HL-60 (cell line): Measurements from ENCODE around the gene ZNF462.

Experiments used
- DNase-seq, 2 experiments: peaks; one replicate each; pipeline ENCODE4 v3.0.0-alpha.2; 2010 to 2020; ENCODE audit warnings: low read depth in 1 of 2, low spot score in 1 of 2
- H3K27ac ChIP-seq: fragments of 250-450 bp; sonication (Bioruptor Pico); replicated peaks from 2 replicates; pipeline ENCODE4 v1.5.1; 2020; ENCODE audit warnings: mild to moderate bottlenecking, moderate library complexity
- H3K27me3 ChIP-seq: fragments of 250-450 bp; sonication (Bioruptor Pico); 2 replicates; pipeline ENCODE4 v1.5.1; 2021; ENCODE audit warnings: mild to moderate bottlenecking, moderate library complexity; ENCODE audit not compliant: insufficient read depth, poor library complexity, severe bottlenecking
- H3K4me3 ChIP-seq: replicated peaks from 2 replicates; pipeline ENCODE4 v1.5.1; 2011; ENCODE audit warnings: mild to moderate bottlenecking, control low read depth, low read length; ENCODE audit not compliant: insufficient read depth
- GABPA ChIP-seq: IDR thresholded peaks from 2 replicates; pipeline ENCODE4 v1.6.1; 2012; ENCODE audit warnings: low read depth
- POLR2AphosphoS5 ChIP-seq: IDR thresholded peaks from 2 replicates; pipeline ENCODE4 v1.6.1; 2012; ENCODE audit warnings: low read depth
- SPI1 ChIP-seq: IDR thresholded peaks from 2 replicates; pipeline ENCODE4 v1.6.1; 2012; ENCODE audit warnings: low read depth, mild to moderate bottlenecking, borderline replicate concordance
- TF ChIP-seq, protein P1 (sequence below): IDR thresholded peaks from 2 replicates; pipeline ENCODE4 v1.6.1; 2012; ENCODE audit warnings: low read depth; ENCODE audit not compliant: insufficient replicate concordance
- TF ChIP-seq, protein P2 (sequence below): IDR thresholded peaks from one replicate; pipeline ENCODE4 v1.5.1; 2011; ENCODE audit warnings: low read length, control low read depth, inconsistent platforms; ENCODE audit not compliant: insufficient read depth

The ZNF462 gene

DNA sequence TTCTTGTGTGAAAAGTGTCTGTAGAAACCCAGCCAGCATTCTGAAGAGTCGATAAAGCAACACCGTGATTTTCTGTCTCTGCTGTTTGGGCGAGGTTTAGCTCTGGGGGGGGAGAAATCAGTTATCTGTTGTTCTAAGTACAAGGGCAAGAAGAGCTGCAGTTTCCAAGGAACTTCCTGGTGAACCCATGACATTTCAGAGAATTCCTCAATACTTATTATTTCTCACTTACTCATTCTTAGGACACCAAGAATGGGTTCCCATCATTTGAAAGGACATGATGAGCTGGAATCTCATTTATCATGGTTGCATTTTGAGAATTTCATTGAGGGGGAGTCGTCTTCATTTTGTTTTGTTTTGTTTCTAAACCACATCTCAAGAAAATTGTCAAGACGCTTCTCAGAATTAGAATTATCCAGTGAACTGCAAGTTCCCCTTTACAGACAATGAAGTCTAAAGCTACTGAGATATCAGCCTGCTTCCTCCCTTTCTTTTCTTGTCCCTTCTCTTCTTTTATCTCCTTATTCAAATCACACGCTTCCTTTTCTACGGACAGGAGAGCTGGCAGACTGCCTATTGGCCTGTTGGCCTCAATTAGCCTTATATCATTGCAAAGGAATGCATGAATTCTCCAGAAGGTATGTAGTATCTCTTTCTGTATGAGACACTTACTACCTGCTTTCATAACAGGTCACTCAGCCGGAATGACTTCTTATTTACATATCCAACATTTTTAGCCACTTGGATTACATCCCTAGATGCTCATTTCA is 53.7 kb downstream of the ZNF462 start:
- H3K27ac ChIP-seq = no peak overlapping the region
- DNase-seq = no peak
- H3K4me3 ChIP-seq = no peak overlapping the region
- no peaks in the 10 kb centered on the region for H3K27me3 ChIP-seq
- TF ChIP-seq, protein P1, sequence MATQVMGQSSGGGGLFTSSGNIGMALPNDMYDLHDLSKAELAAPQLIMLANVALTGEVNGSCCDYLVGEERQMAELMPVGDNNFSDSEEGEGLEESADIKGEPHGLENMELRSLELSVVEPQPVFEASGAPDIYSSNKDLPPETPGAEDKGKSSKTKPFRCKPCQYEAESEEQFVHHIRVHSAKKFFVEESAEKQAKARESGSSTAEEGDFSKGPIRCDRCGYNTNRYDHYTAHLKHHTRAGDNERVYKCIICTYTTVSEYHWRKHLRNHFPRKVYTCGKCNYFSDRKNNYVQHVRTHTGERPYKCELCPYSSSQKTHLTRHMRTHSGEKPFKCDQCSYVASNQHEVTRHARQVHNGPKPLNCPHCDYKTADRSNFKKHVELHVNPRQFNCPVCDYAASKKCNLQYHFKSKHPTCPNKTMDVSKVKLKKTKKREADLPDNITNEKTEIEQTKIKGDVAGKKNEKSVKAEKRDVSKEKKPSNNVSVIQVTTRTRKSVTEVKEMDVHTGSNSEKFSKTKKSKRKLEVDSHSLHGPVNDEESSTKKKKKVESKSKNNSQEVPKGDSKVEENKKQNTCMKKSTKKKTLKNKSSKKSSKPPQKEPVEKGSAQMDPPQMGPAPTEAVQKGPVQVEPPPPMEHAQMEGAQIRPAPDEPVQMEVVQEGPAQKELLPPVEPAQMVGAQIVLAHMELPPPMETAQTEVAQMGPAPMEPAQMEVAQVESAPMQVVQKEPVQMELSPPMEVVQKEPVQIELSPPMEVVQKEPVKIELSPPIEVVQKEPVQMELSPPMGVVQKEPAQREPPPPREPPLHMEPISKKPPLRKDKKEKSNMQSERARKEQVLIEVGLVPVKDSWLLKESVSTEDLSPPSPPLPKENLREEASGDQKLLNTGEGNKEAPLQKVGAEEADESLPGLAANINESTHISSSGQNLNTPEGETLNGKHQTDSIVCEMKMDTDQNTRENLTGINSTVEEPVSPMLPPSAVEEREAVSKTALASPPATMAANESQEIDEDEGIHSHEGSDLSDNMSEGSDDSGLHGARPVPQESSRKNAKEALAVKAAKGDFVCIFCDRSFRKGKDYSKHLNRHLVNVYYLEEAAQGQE = no peak
- TF ChIP-seq SPI1 (no peak), POLR2AphosphoS5 (no peak), GABPA (no peak)
- TF ChIP-seq, protein P2, sequence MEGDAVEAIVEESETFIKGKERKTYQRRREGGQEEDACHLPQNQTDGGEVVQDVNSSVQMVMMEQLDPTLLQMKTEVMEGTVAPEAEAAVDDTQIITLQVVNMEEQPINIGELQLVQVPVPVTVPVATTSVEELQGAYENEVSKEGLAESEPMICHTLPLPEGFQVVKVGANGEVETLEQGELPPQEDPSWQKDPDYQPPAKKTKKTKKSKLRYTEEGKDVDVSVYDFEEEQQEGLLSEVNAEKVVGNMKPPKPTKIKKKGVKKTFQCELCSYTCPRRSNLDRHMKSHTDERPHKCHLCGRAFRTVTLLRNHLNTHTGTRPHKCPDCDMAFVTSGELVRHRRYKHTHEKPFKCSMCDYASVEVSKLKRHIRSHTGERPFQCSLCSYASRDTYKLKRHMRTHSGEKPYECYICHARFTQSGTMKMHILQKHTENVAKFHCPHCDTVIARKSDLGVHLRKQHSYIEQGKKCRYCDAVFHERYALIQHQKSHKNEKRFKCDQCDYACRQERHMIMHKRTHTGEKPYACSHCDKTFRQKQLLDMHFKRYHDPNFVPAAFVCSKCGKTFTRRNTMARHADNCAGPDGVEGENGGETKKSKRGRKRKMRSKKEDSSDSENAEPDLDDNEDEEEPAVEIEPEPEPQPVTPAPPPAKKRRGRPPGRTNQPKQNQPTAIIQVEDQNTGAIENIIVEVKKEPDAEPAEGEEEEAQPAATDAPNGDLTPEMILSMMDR = no peak

DNA sequence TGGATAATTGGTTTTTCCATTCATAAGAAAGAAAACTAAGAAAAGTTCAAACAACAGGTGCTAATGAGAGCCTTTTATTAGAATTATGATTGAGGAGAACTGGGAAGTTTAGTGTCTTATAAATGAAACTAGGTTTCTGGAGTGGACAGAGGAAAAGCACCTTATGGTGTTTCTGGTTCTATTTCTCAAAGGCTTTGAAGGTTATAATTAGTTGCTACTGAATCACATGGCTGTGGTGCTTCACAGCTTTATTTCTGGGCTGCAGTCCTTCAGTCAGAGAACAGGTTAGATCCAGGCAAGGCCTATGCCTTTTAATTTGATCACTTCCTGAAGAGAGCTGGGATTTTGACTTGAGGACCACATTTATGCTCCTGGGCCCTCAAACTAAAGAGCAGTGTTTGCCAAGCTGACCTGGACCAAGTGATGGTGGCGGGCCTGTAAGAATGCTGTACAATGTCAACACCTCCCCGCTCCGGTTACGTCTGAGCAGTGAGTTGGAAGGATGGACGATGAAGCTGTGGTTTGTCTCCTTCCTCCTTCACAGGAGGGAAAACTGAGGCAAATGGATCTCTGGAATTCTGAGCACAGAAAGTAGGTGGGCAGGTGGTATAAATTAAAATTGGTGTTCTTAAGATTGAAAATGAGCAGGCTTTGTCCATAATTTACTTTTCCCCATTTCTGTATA is 56.0 kb downstream of the ZNF462 start:
- no peaks in the 10 kb centered on the region for H3K27me3 ChIP-seq
- no peak overlapping the region for H3K27ac ChIP-seq
- H3K4me3 ChIP-seq = no peak overlapping the region
- no peak for DNase-seq
- TF ChIP-seq GABPA (no peak), SPI1 (no peak), POLR2AphosphoS5 (no peak)
- TF ChIP-seq, protein P1 = no peak

- Histone ChIP-seq H3K27ac (no peak overlapping the region), H3K27me3 (no peaks in the 10 kb centered on the region), H3K4me3 (no peak overlapping the region)
- no peak for DNase-seq
- TF ChIP-seq, protein P1 = no peak
- TF ChIP-seq GABPA = no peak
- TF ChIP-seq POLR2AphosphoS5 = no peak
- TF ChIP-seq, protein P2 = no peak
- TF ChIP-seq SPI1 = no peak
Measured at GRCh38 chr9:106920091-106920490, 57.1 kb downstream of the ZNF462 start.
